PC-3 (cell line): ENCODE measurements around the gene STAG3.
"Not testable (repeated sequence)": the region's sequence is repeated elsewhere in the genome, so short reads cannot be mapped to it uniquely, and the experiment has no call there.

Experiments
- EZH2phosphoT487 ChIP-seq: fragments of 300-600 bp; sonication (generic); IDR thresholded peaks from 2 replicates; pipeline ENCODE4 v1.6.1; 2018; ENCODE audit warnings: mild to moderate bottlenecking, antibody characterized with exemption, low read length, borderline replicate concordance
- TF ChIP-seq, protein P1 (sequence below): fragments of 300-600 bp; sonication (generic); conservative IDR thresholded peaks from 2 replicates; pipeline ENCODE4 v1.5.1; 2017; ENCODE audit warnings: antibody characterized with exemption, low read depth, mild to moderate bottlenecking, low read length

DNA sequence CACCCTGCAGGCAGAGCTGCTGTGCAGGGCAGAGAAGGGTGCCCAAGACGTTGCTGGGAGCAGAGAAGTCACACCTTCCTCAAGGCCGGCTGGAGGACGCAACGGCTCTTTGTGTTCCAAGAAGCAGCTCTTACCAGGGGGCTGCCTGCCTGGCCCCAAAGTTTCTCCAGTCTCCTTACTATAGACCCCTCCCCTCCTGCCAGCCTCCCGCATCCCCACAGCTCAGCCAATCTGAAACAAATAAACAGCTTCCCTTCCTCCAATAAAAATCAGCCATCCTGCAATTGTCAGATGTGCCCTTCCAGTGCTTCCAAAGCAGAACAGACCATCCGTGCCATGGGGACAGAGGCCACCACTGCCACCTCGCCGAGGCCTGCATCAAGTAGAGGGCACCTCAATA, 82.3 kb downstream of the STAG3 start:
- TF ChIP-seq, protein P1, sequence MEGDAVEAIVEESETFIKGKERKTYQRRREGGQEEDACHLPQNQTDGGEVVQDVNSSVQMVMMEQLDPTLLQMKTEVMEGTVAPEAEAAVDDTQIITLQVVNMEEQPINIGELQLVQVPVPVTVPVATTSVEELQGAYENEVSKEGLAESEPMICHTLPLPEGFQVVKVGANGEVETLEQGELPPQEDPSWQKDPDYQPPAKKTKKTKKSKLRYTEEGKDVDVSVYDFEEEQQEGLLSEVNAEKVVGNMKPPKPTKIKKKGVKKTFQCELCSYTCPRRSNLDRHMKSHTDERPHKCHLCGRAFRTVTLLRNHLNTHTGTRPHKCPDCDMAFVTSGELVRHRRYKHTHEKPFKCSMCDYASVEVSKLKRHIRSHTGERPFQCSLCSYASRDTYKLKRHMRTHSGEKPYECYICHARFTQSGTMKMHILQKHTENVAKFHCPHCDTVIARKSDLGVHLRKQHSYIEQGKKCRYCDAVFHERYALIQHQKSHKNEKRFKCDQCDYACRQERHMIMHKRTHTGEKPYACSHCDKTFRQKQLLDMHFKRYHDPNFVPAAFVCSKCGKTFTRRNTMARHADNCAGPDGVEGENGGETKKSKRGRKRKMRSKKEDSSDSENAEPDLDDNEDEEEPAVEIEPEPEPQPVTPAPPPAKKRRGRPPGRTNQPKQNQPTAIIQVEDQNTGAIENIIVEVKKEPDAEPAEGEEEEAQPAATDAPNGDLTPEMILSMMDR: not testable (repeated sequence)
- not testable (repeated sequence) for TF ChIP-seq EZH2phosphoT487
